ENCODE results near the gene TMEM61.
"Not testable (repeated sequence)": the region's sequence is repeated elsewhere in the genome, so short reads cannot be mapped to it uniquely, and the experiment has no call there.

TMEM61 gene

GRCh38 chr1:55001311-55001710 lies 20.9 kb downstream of the TMEM61 start:
- no peak for DNase-seq (ENCODE audit: low spot score)

GRCh38 chr1:55002686-55003085 lies 22.3 kb downstream of the TMEM61 start:
- no peak for DNase-seq (ENCODE audit: low spot score)

GRCh38 chr1:55005351-55006140 lies 25.1 kb downstream of the TMEM61 start:
- DNase-seq (ENCODE audit: low spot score) = no peak

GRCh38 chr1:55006931-55007330 lies 26.5 kb downstream of the TMEM61 start:
- no peak for DNase-seq (ENCODE audit: low spot score)

- DNase-seq (ENCODE audit: low spot score) = no peak
These were observed 27.2 kb downstream of the TMEM61 start for GRCh38 chr1:55007625-55008024.

GRCh38 chr1:55010194-55010886 lies 29.9 kb downstream of the TMEM61 start:
- DNase-seq (ENCODE audit: low spot score) = no peak

GRCh38 chr1:55010887-55011217 lies 30.4 kb downstream of the TMEM61 start:
- DNase-seq (ENCODE audit: low spot score) = no peak

- DNase-seq (ENCODE audit: low spot score) = no peak
These were observed 32.2 kb downstream of the TMEM61 start for GRCh38 chr1:55012661-55013060.

- no peak for DNase-seq (ENCODE audit: low spot score)
These were observed 34.7 kb downstream of the TMEM61 start for GRCh38 chr1:55015123-55015522.

- no peak for DNase-seq (ENCODE audit: low spot score)
These were observed 35.5 kb downstream of the TMEM61 start for GRCh38 chr1:55015731-55016620.

- DNase-seq (ENCODE audit: low spot score) = no peak
These were observed 38.0 kb downstream of the TMEM61 start for GRCh38 chr1:55018395-55018794.

- DNase-seq (ENCODE audit: low spot score) = peak; percentile 54
These were observed 41.6 kb downstream of the TMEM61 start for GRCh38 chr1:55021942-55022546.

GRCh38 chr1:55024163-55024562 lies 43.7 kb downstream of the TMEM61 start:
- not testable (repeated sequence) for DNase-seq (ENCODE audit: low spot score)

- DNase-seq (ENCODE audit: low spot score) = not testable (repeated sequence)
These were observed 46.3 kb downstream of the TMEM61 start for GRCh38 chr1:55026682-55027081.

GRCh38 chr1:55031098-55031497 lies 50.7 kb downstream of the TMEM61 start:
- not testable (repeated sequence) for DNase-seq (ENCODE audit: low spot score)

GRCh38 chr1:55033265-55033614 lies 52.8 kb downstream of the TMEM61 start:
- DNase-seq (ENCODE audit: low spot score) = no peak

- no peak for DNase-seq (ENCODE audit: low spot score)
These were observed 54.2 kb downstream of the TMEM61 start for GRCh38 chr1:55034476-55035133.

GRCh38 chr1:55035904-55036303 lies 55.5 kb downstream of the TMEM61 start:
- no peak for DNase-seq (ENCODE audit: low spot score)

- DNase-seq (ENCODE audit: low spot score) = no peak
These were observed 57.5 kb downstream of the TMEM61 start for GRCh38 chr1:55037733-55038551.

- DNase-seq (ENCODE audit: low spot score) = no peak
These were observed 58.1 kb downstream of the TMEM61 start for GRCh38 chr1:55038552-55038838.

GRCh38 chr1:55038974-55039341 lies 58.5 kb downstream of the TMEM61 start:
- DNase-seq (ENCODE audit: low spot score) = no peak

Measured in CD4-positive, alpha-beta T cell treated with Interleukin-2 at 100 ng/mL for 4 hours (primary cell).